Gastroesophageal sphincter (tissue), 4 donors: ENCODE measurements around the gene GALNT5. TPM values are rescaled to one million over a fixed set of nuclear protein-coding genes. Genes with fewer than 3 reads are reported as not detected.

Experiments
- ATAC-seq: fragments of 150-250 bp; one replicate; pipeline ENCODE4 v1.9.1; 2016; ENCODE audit warnings: mild to moderate bottlenecking, moderate library complexity
- H3K27ac ChIP-seq, 4 donors: fragments of 200-600 bp; sonication (generic) in 3 of 4; 1 replicate in 3 of 4; 2 replicates in 1 of 4; pipeline ENCODE4 v1.5.1; 2016 to 2019
- H3K27me3 ChIP-seq: fragments of 200-600 bp; sonication (generic); one replicate; pipeline ENCODE4 v1.5.1; 2019
- H3K36me3 ChIP-seq, 2 donors: fragments of 200-600 bp; sonication (generic); one replicate each; pipeline ENCODE4 v1.5.1; 2019; ENCODE audit warnings: control low read depth in 1 of 2
- H3K4me1 ChIP-seq, 3 donors: fragments of 200-600 bp; sonication (generic); 1 replicate in 2 of 3; 2 replicates in 1 of 3; pipeline ENCODE4 v1.5.1; 2016 to 2019; ENCODE audit warnings: control low read depth in 2 of 3
- H3K4me3 ChIP-seq, 2 donors: fragments of 200-600 bp; sonication (generic); one replicate each; pipeline ENCODE4 v1.5.1; 2019; ENCODE audit warnings: mild to moderate bottlenecking in 1 of 2, moderate library complexity in 1 of 2
- H3K9me3 ChIP-seq, 3 donors: fragments of 200-600 bp; sonication (generic); one replicate each; pipeline ENCODE4 v1.5.1; 2017 to 2019; ENCODE audit warnings: control low read depth in 2 of 3
- CTCF ChIP-seq, 4 experiments: fragments of 200-600 bp in 2 of 4; fragments of 450-650 bp in 2 of 4; sonication (generic) in 1 of 4; IDR thresholded peaks; one replicate each; pipeline ENCODE4 v1.5.1; 2017 to 2019; ENCODE audit warnings: antibody characterized with exemption in 4 of 4, mild to moderate bottlenecking in 2 of 4, moderate library complexity in 2 of 4
- EP300 ChIP-seq: sonication (generic); formaldehyde crosslinking; IDR thresholded peaks from one replicate; pipeline ENCODE4 v1.6.1; 2017; ENCODE audit warnings: antibody characterized with exemption, mild to moderate bottlenecking
- POLR2A ChIP-seq, 2 donors: fragments of 450-650 bp; IDR thresholded peaks; one replicate each; pipeline ENCODE4 v1.6.1; 2017; ENCODE audit warnings: antibody characterized with exemption in 2 of 2, mild to moderate bottlenecking in 2 of 2, moderate library complexity in 1 of 2
- POLR2AphosphoS5 ChIP-seq: sonication (generic); formaldehyde crosslinking; IDR thresholded peaks from one replicate; pipeline ENCODE4 v1.6.1; 2017; ENCODE audit warnings: antibody characterized with exemption
- WGBS, 2 donors: methylation state at CpG; one replicate each; pipeline ENCODE4 v1.1.5; 2018; ENCODE audit warnings: low coverage in 1 of 2; 5-methylcytosine and 5-hydroxymethylcytosine counted together
- total RNA-seq, 4 donors: library from RNA; depleted of rRNA; stranded (reverse); fragments of >200 nt; gene quantifications; one replicate each; pipeline ENCODE4 v1.1.0, GENCODE V29; 2016

Gene GALNT5
- total RNA-seq, 4 donors from 2014 or later = under 0.01 to 0.89 (median 0.24) TPM

DNA sequence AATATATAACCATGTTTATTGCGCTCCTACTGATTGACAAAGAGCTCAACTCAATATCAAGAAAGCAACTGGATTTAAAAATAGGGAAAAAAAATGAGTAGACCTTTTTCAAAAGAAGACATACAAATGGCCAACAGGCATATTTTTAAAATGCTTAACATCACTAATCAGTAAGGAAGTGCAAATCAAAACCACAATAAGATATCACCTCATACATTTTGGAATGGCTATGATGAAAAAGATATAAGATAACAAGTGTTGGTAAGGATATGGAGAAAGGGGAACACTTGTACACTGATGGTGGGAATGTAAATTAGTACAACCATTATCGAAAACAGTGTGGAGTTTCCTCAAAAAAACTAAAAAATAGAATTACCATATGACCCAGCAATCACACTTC is 5.6 kb upstream of the GALNT5 start:
- H3K4me1 ChIP-seq = peaks cover 0 to 2% (median 0%) of the 10 kb centered on the region in 3 donors
- WGBS, 2 donors = 92 to 94% methylated on average over 2 of the region's 2 CpGs
- H3K4me3 ChIP-seq = no peak overlapping the region
- no peak for TF ChIP-seq POLR2AphosphoS5
- no peak for TF ChIP-seq EP300
- no peak for TF ChIP-seq CTCF (IDR thresholded peaks at IDR 0.05)
- no peak for TF ChIP-seq POLR2A (IDR thresholded peaks at IDR 0.05)
- H3K36me3 ChIP-seq = no peaks in the 10 kb centered on the region
- H3K9me3 ChIP-seq = no peaks in the 10 kb centered on the region
- no peak overlapping the region for H3K27ac ChIP-seq
- no peak for ATAC-seq
- H3K27me3 ChIP-seq = no peaks in the 10 kb centered on the region

DNA sequence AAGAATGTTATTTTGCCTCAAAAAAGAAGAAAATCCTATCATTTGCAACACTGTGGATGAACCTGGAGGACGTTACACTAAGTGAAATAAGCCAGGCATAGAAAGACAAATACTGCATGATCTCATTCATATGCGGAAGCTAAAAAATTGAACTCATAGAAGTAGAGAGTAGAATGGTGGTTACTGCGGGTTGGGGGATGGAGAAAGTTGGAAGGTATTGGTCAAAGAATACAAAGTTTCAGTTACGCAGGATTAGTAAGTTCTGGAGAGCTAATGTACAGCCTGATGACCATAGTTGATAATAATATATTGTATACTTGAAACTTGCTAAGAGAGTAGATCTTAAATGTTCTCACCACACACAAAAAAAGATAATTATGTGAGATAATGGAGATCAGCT is 5.0 kb upstream of the GALNT5 start:
- H3K4me1 ChIP-seq = peaks cover 0 to 8% (median 4%) of the 10 kb centered on the region in 3 donors
- H3K27me3 ChIP-seq = no peaks in the 10 kb centered on the region
- WGBS, 2 donors = 78 to 89% methylated on average over 4 of the region's 4 CpGs
- ATAC-seq = no peak
- no peak overlapping the region for H3K4me3 ChIP-seq
- no peak overlapping the region for H3K27ac ChIP-seq
- H3K36me3 ChIP-seq = no peaks in the 10 kb centered on the region
- TF ChIP-seq EP300 = no peak
- no peak for TF ChIP-seq POLR2A (IDR thresholded peaks at IDR 0.05)
- no peak for TF ChIP-seq POLR2AphosphoS5
- no peak for TF ChIP-seq CTCF (IDR thresholded peaks at IDR 0.05)
- H3K9me3 ChIP-seq = no peaks in the 10 kb centered on the region

DNA sequence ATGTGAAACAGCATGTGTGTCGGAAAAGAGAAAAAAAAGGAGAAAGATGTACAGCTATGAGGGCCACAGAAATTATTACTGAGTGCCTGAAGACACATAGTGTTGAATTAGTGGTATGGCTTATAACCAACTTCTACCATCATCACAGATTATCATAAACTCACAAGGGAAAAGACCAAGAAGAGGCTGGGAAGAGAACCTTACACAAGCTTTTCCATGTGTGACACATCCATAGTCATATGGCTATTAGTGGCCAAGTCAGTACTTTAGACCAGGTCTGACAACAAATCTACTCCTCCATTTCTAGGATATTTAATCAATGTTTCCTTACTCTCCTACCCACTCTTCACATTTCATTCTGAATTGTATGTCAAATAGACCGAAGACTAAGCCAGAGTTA is 3.5 kb upstream of the GALNT5 start:
- H3K9me3 ChIP-seq = no peaks in the 10 kb centered on the region
- H3K27ac ChIP-seq = no peak overlapping the region
- peaks cover 0 to 16% (median 5%) of the 10 kb centered on the region in 3 donors for H3K4me1 ChIP-seq
- H3K36me3 ChIP-seq = no peaks in the 10 kb centered on the region
- H3K27me3 ChIP-seq = no peaks in the 10 kb centered on the region
- no peak for ATAC-seq
- WGBS, 2 donors = 86 to 100% methylated on average over 2 of the region's 2 CpGs
- no peak overlapping the region for H3K4me3 ChIP-seq
- TF ChIP-seq POLR2A (IDR thresholded peaks at IDR 0.05) (no peak), EP300 (no peak), POLR2AphosphoS5 (no peak), CTCF (IDR thresholded peaks at IDR 0.05) (no peak)

- TF ChIP-seq POLR2AphosphoS5 = no peak
- no peak for TF ChIP-seq POLR2A (IDR thresholded peaks at IDR 0.05)
- no peak for TF ChIP-seq CTCF (IDR thresholded peaks at IDR 0.05)
- no peak for TF ChIP-seq EP300
- Histone ChIP-seq H3K36me3 (no peaks in the 10 kb centered on the region), H3K27ac (no peak overlapping the region), H3K4me3 (no peak overlapping the region), H3K4me1 (peaks cover 0 to 16% (median 5%) of the 10 kb centered on the region in 3 donors), H3K27me3 (no peaks in the 10 kb centered on the region), H3K9me3 (no peaks in the 10 kb centered on the region)
- ATAC-seq = no peak
Observed at GRCh38 chr2:157255746-157256145, 1.8 kb upstream of the GALNT5 start.

DNA sequence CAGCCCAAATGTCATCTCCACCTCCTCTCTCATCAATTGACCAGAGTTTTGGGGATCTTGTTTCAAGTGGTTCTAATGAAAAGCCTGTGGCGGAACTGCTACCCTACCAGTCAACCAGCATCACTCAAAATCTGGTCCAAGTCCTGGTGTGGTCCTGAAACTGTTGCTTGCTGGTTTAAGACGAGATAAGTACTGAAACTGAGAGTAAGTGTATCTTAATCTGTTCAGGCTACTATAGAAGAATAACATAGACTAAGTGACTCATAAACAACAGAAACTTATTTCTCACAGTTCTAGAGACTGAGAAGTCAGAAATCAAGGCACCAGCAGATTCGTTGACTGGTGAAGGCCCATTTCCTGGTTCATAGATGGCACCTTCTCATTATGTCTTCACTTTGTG is 879 bp upstream of the GALNT5 start:
- no peaks in the 10 kb centered on the region for H3K9me3 ChIP-seq
- TF ChIP-seq POLR2A (IDR thresholded peaks at IDR 0.05) = no peak
- TF ChIP-seq POLR2AphosphoS5 = no peak
- TF ChIP-seq EP300 = no peak
- TF ChIP-seq CTCF (IDR thresholded peaks at IDR 0.05) = no peak
- no peak for ATAC-seq
- no peaks in the 10 kb centered on the region for H3K27me3 ChIP-seq
- 88 to 93% methylated on average over 1 to 3 of the region's 3 CpGs for WGBS, 2 donors
- H3K4me3 ChIP-seq = no peak overlapping the region
- no peak overlapping the region for H3K27ac ChIP-seq
- H3K36me3 ChIP-seq = no peaks in the 10 kb centered on the region
- H3K4me1 ChIP-seq = peaks cover 0 to 16% (median 5%) of the 10 kb centered on the region in 3 donors
